HG03196 (cell line): ENCODE data around the gene DNAAF3.
A peak's percentile ranks its signal among the peaks of the same experiment; 100 is the strongest.
"Not testable (repeated sequence)": the region's sequence is repeated elsewhere in the genome, so short reads cannot be mapped to it uniquely, and the experiment has no call there.

Experiments used
- ATAC-seq: cut with Tn5 transposase; IDR thresholded peaks from one replicate; pipeline ENCODE4 v1.9.1; 2021; ENCODE audit not compliant: unreplicated experiment

The DNAAF3 gene

GRCh38 chr19:55166530-55167268, at the start of gene DNAAF3:
Gene DNAAF3, minus strand, starts transcription at chr19:55166613. Its CDS starts 200 bp downstream, at chr19:55166413.
- ATAC-seq, result peak; percentile 91

GRCh38 chr19:55213547-55213946, 47.1 kb upstream of the DNAAF3 start:
- ATAC-seq, result no peak

- ATAC-seq, result no peak
Measured at GRCh38 chr19:55212447-55212846, 46.0 kb upstream of the DNAAF3 start.

GRCh38 chr19:55209693-55210472, 43.5 kb upstream of the DNAAF3 start:
- no peak for ATAC-seq

GRCh38 chr19:55208880-55209692, 42.7 kb upstream of the DNAAF3 start, which contains the start of gene PTPRH:
Gene PTPRH, minus strand, starts transcription at chr19:55209501. Its CDS starts 68 bp downstream, at chr19:55209433.
- ATAC-seq, result no peak

- no peak for ATAC-seq
Measured at GRCh38 chr19:55206664-55207500, 40.5 kb upstream of the DNAAF3 start.

GRCh38 chr19:55202199-55202598, 35.8 kb upstream of the DNAAF3 start:
- not testable (repeated sequence) for ATAC-seq

GRCh38 chr19:55199620-55200204, 33.3 kb upstream of the DNAAF3 start:
- ATAC-seq, result no peak

- ATAC-seq, result no peak
Measured at GRCh38 chr19:55198651-55199050, 32.2 kb upstream of the DNAAF3 start.

- no peak for ATAC-seq
Measured at GRCh38 chr19:55197528-55197927, 31.1 kb upstream of the DNAAF3 start.

GRCh38 chr19:55196803-55197202, 30.4 kb upstream of the DNAAF3 start:
- no peak for ATAC-seq

- no peak for ATAC-seq
Measured at GRCh38 chr19:55193481-55193880, 27.1 kb upstream of the DNAAF3 start.

- no peak for ATAC-seq
Measured at GRCh38 chr19:55189403-55189835, 23.0 kb upstream of the DNAAF3 start.

- ATAC-seq, result no peak
Measured at GRCh38 chr19:55188625-55189024, 22.2 kb upstream of the DNAAF3 start.

GRCh38 chr19:55186080-55186479, 19.7 kb upstream of the DNAAF3 start:
- ATAC-seq, result no peak

GRCh38 chr19:55181740-55182139, 15.3 kb upstream of the DNAAF3 start:
- ATAC-seq, result no peak

- ATAC-seq, result peak; percentile 15
Measured at GRCh38 chr19:55179606-55180484, 13.4 kb upstream of the DNAAF3 start, which contains the start of gene SYT5. Gene SYT5, minus strand, starts transcription at chr19:55180289. Its CDS starts 1,248 bp downstream, at chr19:55179041.

GRCh38 chr19:55178781-55179599, 12.6 kb upstream of the DNAAF3 start:
- ATAC-seq, result peak; percentile 55
